ENCODE results near the gene TXNL1.

GRCh38 chr18:56676639-56677038 lies 38.2 kb upstream of the TXNL1 start:
- TF ChIP-seq YY1 (IDR thresholded peaks at IDR 0.05; ENCODE audit: insufficient read depth, insufficient read length) (no peak), SUZ12 (IDR thresholded peaks at IDR 0.05; ENCODE audit: extremely low read depth, insufficient read depth, insufficient read length) (no peak), ZNF274 (IDR thresholded peaks at IDR 0.05; ENCODE audit: low read depth, low read length) (no peak)
